AG10803 (cell line): ENCODE data around the gene LRCH1.

Experiments used
- DNase-seq: peaks from one replicate; pipeline ENCODE4 v3.0.0; 2010; ENCODE audit warnings: low read depth
- H3K4me3 ChIP-seq: 2 replicates; pipeline ENCODE4 v1.5.1; 2011; ENCODE audit warnings: mild to moderate bottlenecking, low read length, control low read depth
- TF ChIP-seq, protein P1 (sequence below): conservative IDR thresholded peaks from 2 replicates; pipeline ENCODE4 v1.5.1; 2011; ENCODE audit warnings: mild to moderate bottlenecking, low read length, control low read depth, inconsistent platforms

Gene LRCH1

DNA sequence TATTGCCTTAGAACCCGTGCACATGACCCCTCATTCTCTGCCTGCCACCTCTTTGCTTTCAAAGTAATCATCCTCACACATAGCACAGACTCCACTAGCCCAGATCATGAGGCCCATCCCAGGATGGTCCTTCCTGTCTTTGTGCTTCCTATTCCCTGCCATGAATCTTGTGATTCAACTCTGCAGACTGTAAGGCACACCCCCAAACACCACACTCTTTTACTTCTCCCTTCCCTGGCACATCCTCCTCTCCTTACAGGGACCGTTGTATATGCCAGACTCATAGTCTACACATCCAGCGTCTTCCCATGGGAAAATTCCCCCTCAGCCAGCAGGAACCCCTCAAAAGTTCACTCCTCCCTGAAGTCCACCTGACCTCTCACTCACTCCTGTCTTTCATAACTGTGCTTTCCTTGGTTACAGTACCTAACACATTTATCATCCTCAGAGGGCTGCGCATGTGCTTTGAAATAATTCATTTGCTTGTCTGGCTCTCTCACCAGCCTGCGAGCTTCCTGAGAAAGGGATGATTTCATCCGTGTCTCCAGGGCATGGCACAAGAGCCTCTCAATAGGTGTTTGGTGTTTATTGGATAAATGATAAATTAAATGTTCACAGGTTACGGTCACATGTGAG lies 26.8 kb upstream of the LRCH1 start:
- TF ChIP-seq, protein P1, sequence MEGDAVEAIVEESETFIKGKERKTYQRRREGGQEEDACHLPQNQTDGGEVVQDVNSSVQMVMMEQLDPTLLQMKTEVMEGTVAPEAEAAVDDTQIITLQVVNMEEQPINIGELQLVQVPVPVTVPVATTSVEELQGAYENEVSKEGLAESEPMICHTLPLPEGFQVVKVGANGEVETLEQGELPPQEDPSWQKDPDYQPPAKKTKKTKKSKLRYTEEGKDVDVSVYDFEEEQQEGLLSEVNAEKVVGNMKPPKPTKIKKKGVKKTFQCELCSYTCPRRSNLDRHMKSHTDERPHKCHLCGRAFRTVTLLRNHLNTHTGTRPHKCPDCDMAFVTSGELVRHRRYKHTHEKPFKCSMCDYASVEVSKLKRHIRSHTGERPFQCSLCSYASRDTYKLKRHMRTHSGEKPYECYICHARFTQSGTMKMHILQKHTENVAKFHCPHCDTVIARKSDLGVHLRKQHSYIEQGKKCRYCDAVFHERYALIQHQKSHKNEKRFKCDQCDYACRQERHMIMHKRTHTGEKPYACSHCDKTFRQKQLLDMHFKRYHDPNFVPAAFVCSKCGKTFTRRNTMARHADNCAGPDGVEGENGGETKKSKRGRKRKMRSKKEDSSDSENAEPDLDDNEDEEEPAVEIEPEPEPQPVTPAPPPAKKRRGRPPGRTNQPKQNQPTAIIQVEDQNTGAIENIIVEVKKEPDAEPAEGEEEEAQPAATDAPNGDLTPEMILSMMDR = no peak
- DNase-seq = no peak
- H3K4me3 ChIP-seq = no peak overlapping the region

- no peak overlapping the region for H3K4me3 ChIP-seq
- TF ChIP-seq, protein P1 = no peak
- DNase-seq = no peak
Observed at GRCh38 chr13:46526740-46527139, 26.2 kb upstream of the LRCH1 start.

- no peak for DNase-seq
- no peak overlapping the region for H3K4me3 ChIP-seq
- TF ChIP-seq, protein P1 = no peak
Observed at GRCh38 chr13:46527237-46527636, 25.7 kb upstream of the LRCH1 start.

DNA sequence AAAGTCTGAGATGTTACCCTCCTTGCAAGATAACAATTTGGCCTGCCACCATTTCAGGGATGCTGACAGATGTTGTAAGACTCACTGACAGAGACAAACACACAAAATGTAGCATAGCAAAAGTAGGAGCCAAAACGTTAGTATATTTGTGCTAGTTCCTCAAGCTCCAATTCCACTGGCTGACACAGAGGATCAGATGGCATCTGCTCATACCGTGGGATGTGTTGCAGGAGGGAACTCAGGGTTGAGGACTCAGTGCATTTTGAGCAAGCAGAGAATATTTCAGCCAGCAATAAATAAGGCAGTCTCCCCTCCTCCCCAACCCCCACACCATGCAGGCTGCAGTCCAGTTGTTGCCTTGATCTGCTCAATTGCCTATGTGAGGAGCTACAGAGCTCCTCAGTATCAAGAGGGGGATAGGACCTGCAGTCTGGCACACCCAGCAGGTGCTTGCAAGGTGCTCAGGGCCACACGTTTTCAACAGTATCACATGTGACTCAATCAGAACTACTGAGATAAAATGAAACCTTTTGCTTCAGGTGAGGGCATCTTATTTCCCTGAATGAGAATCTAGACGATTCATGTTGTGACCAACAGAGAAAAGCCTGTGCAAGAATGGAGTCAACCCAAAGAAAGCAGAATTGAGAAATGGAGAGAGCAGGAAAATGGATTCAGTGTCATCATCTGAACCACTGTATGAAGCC lies 23.6 kb upstream of the LRCH1 start:
- DNase-seq = no peak
- no peak overlapping the region for H3K4me3 ChIP-seq
- TF ChIP-seq, protein P1 = no peak

DNA sequence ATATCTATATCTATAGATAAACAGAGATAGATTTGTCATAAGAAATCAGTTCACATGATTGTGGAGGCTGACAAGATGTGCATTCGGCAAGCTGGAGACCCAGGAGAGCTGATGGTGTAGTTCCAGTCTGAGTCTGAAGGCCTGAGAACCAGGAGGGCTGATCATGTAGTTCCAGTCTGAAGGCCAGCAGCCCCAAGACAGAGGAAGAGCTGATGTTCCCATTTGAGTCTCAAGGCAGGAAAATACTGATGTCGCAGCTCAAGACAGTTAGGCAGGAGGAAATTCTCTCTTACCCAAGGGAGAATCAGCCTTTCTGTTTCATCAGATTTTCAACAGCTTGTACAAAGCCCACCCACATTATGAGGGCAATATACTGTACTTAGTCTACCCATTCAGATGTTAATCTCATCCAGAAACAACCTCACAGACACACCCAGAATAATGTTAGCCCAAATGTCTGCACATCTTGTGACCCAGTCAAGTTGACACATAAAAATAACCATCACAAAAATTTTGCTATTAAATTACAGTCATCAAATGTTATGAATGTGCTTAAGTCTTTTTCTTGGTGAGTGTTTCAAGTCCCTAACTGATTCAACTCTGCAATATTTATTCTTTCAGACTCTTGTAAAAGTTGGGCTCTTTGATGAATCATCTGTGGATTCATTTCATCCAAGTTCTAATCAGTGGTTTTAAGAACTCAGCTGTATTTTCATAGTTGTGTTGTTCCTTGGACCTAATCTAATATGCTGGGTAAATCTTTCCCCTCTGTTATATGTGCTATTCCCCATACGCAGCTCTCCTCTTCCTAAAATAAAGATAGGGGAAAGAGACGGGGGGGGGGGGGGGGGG lies 22.7 kb upstream of the LRCH1 start:
- TF ChIP-seq, protein P1 = no peak
- DNase-seq = peak; percentile 22
- no peak overlapping the region for H3K4me3 ChIP-seq

GRCh38 chr13:46531953-46532352 lies 21.0 kb upstream of the LRCH1 start:
- TF ChIP-seq, protein P1 = no peak
- DNase-seq = no peak
- H3K4me3 ChIP-seq = no peak overlapping the region

DNA sequence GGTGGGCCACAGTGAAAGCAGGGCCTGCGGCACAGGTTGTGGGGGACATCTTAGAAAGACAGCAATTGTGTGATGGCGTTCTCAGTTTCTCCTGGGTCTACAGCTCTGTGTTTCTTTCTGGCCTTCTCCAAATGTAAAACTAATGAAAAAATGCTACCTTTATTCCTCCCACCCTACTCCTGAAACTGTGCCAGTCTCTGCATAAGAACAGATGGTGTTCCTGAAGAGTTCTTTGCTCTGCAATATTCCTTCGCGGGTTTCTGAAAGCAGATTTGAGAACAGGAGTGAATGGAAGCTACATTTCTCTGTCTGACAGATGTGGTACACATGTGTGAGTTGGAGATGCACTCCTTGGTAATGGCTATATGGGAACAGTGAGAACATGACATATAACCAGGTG lies 18.0 kb upstream of the LRCH1 start:
- H3K4me3 ChIP-seq = no peak overlapping the region
- no peak for DNase-seq
- TF ChIP-seq, protein P1 = no peak
